Thyroid gland (tissue), 4 donors: Measurements from ENCODE around the gene RHOV. TPM values are rescaled to one million over a fixed set of nuclear protein-coding genes. Genes with fewer than 3 reads are reported as not detected.
A peak's percentile ranks its signal among the peaks of the same experiment; 100 is the strongest.

Experiments used
- DNase-seq, 2 donors: peaks; one replicate each; pipeline ENCODE4 v3.0.0-alpha.2; 2019
- H3K27ac ChIP-seq, 3 donors: fragments of 200-600 bp; sonication (generic); 1 replicate in 2 of 3; 2 replicates in 1 of 3; pipeline ENCODE4 v1.5.1; 2016 to 2019; ENCODE audit warnings: mild to moderate bottlenecking in 1 of 3, moderate library complexity in 1 of 3
- H3K27me3 ChIP-seq: fragments of 200-600 bp; sonication (generic); one replicate; pipeline ENCODE4 v1.5.1; 2019
- H3K36me3 ChIP-seq, 2 donors: fragments of 200-600 bp; sonication (generic); one replicate each; pipeline ENCODE4 v1.5.1; 2016 to 2019
- H3K4me1 ChIP-seq, 2 donors: fragments of 200-600 bp; sonication (generic); one replicate each; pipeline ENCODE4 v1.5.1; 2017 to 2019
- H3K4me3 ChIP-seq, 3 donors: fragments of 200-600 bp; sonication (generic); replicated peaks in 1 of 3; 1 replicate in 2 of 3; 2 replicates in 1 of 3; pipeline ENCODE4 v1.5.1; 2016; ENCODE audit warnings: mild to moderate bottlenecking in 1 of 3
- H3K9me3 ChIP-seq: fragments of 200-600 bp; sonication (generic); one replicate; pipeline ENCODE4 v1.5.1; 2017
- POLR2A ChIP-seq, 2 donors: fragments of 450-650 bp; IDR thresholded peaks; one replicate each; pipeline ENCODE4 v1.6.1; 2017; ENCODE audit warnings: antibody characterized with exemption in 2 of 2, mild to moderate bottlenecking in 2 of 2, moderate library complexity in 1 of 2
- WGBS, 2 donors: methylation state at CpG; one replicate each; pipeline ENCODE4 v1.1.5; 2017; 5-methylcytosine and 5-hydroxymethylcytosine counted together
- intact Hi-C: fragments of 100-400 bp; cut with DNase I; formaldehyde crosslinking; loops from one replicate; pipeline ENCODE4 v1.15.1; 2023
- total RNA-seq, 4 donors: library from RNA; depleted of rRNA; stranded (reverse); fragments of >200 nt; gene quantifications; one replicate each; pipeline ENCODE4 v1.2.3, GENCODE V29; 2016
- TF ChIP-seq, protein P1 (sequence below), 6 experiments: fragments of 200-600 bp in 3 of 6; fragments of 450-650 bp in 3 of 6; sonication (generic) in 3 of 6; IDR thresholded peaks; one replicate each; pipeline ENCODE4 v1.5.1; 2016 to 2019; ENCODE audit warnings: antibody characterized with exemption in 6 of 6, mild to moderate bottlenecking in 2 of 6, inconsistent platforms in 1 of 6, moderate library complexity in 1 of 6

The RHOV gene, protein sequence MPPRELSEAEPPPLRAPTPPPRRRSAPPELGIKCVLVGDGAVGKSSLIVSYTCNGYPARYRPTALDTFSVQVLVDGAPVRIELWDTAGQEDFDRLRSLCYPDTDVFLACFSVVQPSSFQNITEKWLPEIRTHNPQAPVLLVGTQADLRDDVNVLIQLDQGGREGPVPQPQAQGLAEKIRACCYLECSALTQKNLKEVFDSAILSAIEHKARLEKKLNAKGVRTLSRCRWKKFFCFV
- total RNA-seq: under 1 TPM in 1 of 4 donors, not detected in 3; 0.29 TPM

DNA sequence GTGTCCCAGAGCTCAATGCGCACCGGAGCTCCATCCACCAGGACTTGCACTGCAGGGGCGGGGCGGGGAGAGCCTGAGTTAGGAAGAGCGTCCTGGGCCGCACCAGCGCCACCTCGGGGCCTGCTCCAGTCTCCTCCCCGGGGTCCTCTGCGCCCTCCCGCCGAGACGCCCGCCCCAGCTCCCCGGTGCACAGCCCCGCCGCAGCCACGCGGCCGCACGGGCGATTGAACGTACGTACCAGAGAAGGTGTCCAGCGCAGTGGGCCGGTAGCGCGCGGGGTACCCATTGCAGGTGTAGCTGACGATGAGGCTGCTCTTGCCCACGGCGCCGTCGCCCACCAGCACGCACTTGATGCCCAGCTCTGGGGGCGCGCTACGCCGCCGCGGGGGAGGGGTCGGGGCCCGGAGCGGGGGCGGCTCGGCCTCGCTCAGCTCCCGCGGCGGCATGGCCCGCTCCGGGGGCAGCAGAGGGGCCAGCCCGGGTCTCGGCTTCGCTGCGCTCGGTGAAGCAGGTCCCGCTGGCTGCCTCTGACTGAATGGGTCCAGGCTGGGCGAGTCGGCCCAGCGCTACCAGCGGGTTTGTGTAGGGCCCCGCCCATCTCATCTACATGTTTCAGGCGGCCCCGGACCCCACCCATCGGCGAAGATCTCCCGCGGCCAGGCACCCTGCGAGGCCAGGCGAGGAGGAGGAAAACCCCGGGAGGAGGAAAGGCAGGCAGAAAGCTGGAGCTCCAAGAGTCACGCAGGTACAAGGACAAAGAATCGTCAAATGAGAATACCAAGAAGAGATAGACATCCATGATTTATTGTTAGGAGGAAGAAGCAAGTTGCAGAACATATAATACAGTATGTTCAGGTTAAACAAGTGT is at the start of gene RHOV:
RHOV (minus strand) TSS at position 541 of the 868 bp plus-strand sequence; CDS start at position 446, 95 bp downstream.
- H3K27ac ChIP-seq: no peak within 1 kb of the TSS
- no peaks in the 10 kb centered on the region for H3K36me3 ChIP-seq
- peak; percentile 77 to 78 for DNase-seq
- peak in 1 of 2 donors; percentile 36 for TF ChIP-seq POLR2A (IDR thresholded peaks at IDR 0.05)
- TF ChIP-seq, protein P1, sequence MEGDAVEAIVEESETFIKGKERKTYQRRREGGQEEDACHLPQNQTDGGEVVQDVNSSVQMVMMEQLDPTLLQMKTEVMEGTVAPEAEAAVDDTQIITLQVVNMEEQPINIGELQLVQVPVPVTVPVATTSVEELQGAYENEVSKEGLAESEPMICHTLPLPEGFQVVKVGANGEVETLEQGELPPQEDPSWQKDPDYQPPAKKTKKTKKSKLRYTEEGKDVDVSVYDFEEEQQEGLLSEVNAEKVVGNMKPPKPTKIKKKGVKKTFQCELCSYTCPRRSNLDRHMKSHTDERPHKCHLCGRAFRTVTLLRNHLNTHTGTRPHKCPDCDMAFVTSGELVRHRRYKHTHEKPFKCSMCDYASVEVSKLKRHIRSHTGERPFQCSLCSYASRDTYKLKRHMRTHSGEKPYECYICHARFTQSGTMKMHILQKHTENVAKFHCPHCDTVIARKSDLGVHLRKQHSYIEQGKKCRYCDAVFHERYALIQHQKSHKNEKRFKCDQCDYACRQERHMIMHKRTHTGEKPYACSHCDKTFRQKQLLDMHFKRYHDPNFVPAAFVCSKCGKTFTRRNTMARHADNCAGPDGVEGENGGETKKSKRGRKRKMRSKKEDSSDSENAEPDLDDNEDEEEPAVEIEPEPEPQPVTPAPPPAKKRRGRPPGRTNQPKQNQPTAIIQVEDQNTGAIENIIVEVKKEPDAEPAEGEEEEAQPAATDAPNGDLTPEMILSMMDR (IDR thresholded peaks at IDR 0.05): peak in 3 of 6 experiments; percentile 14 to 44 (median 19)
- H3K27me3 ChIP-seq: no peaks in the 10 kb centered on the region
- H3K9me3 ChIP-seq: no peaks in the 10 kb centered on the region
- peak within 1 kb of the TSS in 2 of 3 donors; percentile 22 to 37 for H3K4me3 ChIP-seq
- intact Hi-C loops: no loop called here
- peaks cover 0 to 13% of the 10 kb centered on the region in 2 donors for H3K4me1 ChIP-seq
- WGBS, 2 donors: 0 to 1% methylated on average over 24 to 29 of the region's 74 CpGs

DNA sequence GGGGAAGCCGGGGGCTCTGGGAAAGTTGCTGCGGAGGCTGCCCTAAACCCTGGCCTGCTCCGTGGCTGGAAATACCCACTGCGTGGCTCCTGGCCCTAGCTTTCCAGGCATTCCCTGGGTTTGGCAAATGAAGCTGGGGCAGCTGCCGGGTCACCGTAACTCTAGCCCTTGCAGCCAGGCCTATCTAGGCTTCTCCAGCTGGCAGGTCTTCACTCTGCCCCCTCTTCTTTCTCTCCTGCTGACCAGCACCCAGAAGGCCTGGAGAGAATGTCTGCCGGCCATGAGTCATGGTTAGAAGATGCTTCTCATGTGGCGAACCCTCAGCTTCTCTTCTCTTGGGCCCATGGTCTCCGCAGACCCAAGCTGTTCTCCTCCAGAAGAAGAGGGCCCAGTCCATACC is 49.5 kb upstream of the RHOV start:
- TF ChIP-seq POLR2A (IDR thresholded peaks at IDR 0.05): no peak
- TF ChIP-seq, protein P1 (IDR thresholded peaks at IDR 0.05): no peak

DNA sequence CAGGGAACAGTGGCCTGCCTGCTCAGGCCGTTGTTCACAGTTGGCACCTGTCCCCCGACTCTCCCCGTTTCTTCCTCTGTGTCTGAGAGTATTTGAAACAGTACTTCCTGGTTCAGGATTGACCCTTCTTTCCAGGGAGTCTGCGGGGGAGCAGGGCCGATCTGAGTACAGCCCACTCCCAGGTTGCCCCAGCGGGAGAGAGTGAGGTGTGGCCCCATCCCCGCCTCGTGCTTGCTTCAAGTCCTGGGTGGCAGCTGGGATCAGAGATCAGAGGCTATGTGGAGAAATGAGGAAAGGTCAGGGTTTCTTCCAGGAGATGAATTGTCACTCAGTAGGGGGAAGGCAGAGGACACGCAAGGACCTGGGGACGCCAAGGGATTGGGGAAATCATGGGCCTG is 48.6 kb upstream of the RHOV start:
- intact Hi-C loops: no loop called here
- TF ChIP-seq, protein P1 (IDR thresholded peaks at IDR 0.05): no peak
- no peak for TF ChIP-seq POLR2A (IDR thresholded peaks at IDR 0.05)
- Histone ChIP-seq H3K4me3 (no peak overlapping the region), H3K36me3 (no peaks in the 10 kb centered on the region), H3K27me3 (no peaks in the 10 kb centered on the region), H3K4me1 (peaks cover 15 to 27% of the 10 kb centered on the region in 2 donors), H3K9me3 (no peaks in the 10 kb centered on the region), H3K27ac (no peak overlapping the region)
- no peak for DNase-seq
- WGBS, 2 donors: 68 to 85% methylated on average over 7 to 10 of the region's 10 CpGs

More for the DNA sequence above, 49.5 kb upstream of the RHOV start:
- Histone ChIP-seq H3K9me3 (no peaks in the 10 kb centered on the region), H3K27ac (no peak overlapping the region), H3K4me3 (no peak overlapping the region), H3K36me3 (no peaks in the 10 kb centered on the region), H3K27me3 (peaks cover 7% of the 10 kb centered on the region), H3K4me1 (peaks cover 24 to 32% of the 10 kb centered on the region in 2 donors)
- intact Hi-C loops: no loop called here
- 77 to 91% methylated on average over 9 of the region's 9 CpGs for WGBS, 2 donors
- no peak for DNase-seq

DNA sequence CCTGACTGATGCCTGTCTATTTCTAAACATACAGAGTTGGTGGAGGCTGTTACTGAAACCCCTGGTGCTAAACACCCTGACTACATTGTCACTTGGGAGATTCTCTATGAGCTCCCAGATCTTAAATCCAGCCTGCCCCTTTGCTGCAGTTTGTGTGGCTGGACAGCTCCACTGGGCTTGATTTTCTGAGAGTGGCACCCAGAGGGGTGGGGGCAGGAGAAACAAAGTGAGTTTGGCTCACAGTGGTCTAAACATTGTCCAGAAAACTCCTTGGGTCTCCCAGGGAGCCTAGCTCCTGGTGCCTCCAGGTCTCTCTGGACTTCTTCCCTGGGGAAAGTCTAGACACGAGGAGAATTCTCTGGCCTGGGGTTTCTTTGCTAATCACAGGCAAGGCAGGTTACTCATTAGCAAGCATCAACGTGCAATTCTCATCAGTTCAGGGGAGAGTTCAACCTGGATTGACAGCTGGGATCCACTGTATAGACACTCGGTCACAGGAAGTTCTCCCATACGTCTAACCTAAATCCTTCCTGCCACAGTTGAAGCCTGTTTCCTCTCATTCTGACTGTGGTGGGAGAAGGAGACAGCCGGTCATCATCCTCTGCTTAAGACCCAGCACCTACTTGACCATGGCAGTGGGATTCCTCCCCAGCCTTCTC is 48.0 kb upstream of the RHOV start:
- WGBS, 2 donors: 64 to 72% methylated on average over 5 of the region's 5 CpGs
- H3K4me3 ChIP-seq: no peak overlapping the region
- intact Hi-C loops: no loop called here

More for the DNA sequence above, 48.0 kb upstream of the RHOV start:
- peaks cover 12 to 22% of the 10 kb centered on the region in 2 donors for H3K4me1 ChIP-seq
- no peaks in the 10 kb centered on the region for H3K9me3 ChIP-seq
- no peak for DNase-seq
- H3K36me3 ChIP-seq: no peaks in the 10 kb centered on the region
- TF ChIP-seq, protein P1 (IDR thresholded peaks at IDR 0.05): no peak
- TF ChIP-seq POLR2A (IDR thresholded peaks at IDR 0.05): no peak
- no peak overlapping the region for H3K27ac ChIP-seq
- H3K27me3 ChIP-seq: no peaks in the 10 kb centered on the region
